Stimulated activated naive CD4-positive, alpha-beta T cell (primary cell): ENCODE data around the gene STOML3.
A peak's percentile ranks its signal among the peaks of the same experiment; 100 is the strongest.
"Not testable (repeated sequence)": the region's sequence is repeated elsewhere in the genome, so short reads cannot be mapped to it uniquely, and the experiment has no call there.

Source experiments
- DNase-seq, 6 experiments: peaks; one replicate each; lab custom pipeline; 2025; lab: John Stamatoyannopoulos, UW

STOML3 gene, protein sequence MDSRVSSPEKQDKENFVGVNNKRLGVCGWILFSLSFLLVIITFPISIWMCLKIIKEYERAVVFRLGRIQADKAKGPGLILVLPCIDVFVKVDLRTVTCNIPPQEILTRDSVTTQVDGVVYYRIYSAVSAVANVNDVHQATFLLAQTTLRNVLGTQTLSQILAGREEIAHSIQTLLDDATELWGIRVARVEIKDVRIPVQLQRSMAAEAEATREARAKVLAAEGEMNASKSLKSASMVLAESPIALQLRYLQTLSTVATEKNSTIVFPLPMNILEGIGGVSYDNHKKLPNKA

DNA sequence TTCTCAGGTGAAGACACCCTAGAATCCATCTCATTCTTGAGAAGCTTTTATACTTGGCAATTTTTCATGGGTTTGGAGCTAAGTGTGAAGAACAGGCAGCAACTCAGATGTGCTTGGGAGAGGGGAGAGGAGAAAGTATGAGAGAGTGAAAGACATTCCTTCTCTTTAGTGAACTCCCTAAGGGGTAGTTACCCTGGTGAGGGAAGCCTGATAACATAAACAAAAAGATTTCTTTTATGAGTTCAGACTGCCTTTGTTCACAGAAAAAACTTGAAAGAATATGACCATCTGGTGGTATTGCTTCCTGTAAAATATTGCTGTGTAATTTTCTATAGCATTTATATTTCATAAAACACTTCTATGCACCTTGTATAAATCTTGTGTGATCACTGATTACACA lies at the start of gene STOML3:
STOML3 (minus strand) TSS at position 139 of the 400 bp plus-strand sequence; CDS start at position 29, 110 bp downstream.
- DNase-seq: no peak

- DNase-seq: no peak
Observed at GRCh38 chr13:39040206-39040605, 49.6 kb upstream of the STOML3 start.

DNA sequence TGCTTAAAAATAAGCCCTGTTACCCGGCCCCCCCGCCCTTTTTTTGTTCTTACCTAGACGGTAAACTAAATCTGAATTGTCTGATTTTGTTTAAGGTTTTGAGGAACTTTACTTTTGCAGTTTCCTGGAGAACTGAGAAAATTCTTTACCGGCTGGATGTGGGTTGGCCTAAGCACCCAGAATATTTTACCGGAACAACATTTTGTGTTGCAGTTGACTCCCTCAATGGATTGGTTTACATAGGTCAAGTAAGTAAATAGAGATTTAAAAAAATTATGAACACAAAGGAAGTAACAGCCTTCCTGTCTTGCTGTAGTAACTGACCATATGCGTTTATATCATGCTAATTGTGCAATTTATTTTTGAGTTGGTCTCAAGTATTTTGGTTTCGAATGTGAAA lies 48.4 kb upstream of the STOML3 start:
- no peak for DNase-seq

- peak; percentile 4 to 79 (median 41) for DNase-seq
Observed at GRCh38 chr13:39038569-39039030, 48.0 kb upstream of the STOML3 start.

DNA sequence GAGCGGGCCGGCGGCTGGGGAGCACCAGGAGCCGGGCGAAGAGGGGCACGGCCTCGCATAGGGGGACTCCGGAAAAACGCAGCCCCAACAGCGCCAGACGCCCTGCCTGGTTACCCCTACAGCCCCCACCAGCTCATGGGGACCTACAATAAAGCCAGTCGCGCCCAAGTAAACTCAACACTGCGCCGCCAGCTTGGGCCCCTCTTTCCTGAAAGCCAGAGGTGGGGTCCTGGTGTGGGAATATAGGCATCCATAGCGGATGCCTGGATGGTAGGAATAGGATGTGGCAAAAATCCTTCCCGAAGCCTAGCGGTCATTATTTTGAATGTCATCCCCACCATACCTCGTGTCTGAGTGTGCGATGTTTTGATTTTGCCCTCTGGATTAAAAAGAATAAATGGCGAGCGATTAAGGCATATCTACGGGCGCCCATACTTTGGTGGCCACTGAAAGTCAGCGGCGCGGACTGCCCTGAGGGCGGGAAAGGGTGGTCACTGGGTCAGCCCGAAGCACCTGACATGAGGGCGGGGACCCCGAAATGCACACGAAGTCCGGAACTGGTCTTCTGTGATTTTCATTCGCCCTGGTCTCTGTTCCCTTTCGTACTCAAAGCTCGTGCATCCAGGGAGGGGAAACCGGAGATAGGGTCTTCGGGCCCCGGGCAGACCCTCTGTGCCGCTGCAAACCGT lies 47.4 kb upstream of the STOML3 start, which contains the start of the genes NHLRC3 and PROSER1:
NHLRC3 (plus strand) TSS at position 577 of the 689 bp plus-strand sequence. CDS start 184 bp downstream, outside the sequence.
PROSER1 (minus strand) TSS at position 210 of the 689 bp plus-strand sequence. CDS start 847 bp downstream, outside the sequence.
- peak; percentile 56 to 82 (median 74) for DNase-seq

- DNase-seq: peak in 4 of 6 experiments; percentile 25 to 56 (median 44)
Observed at GRCh38 chr13:39037410-39037879, 46.8 kb upstream of the STOML3 start.

DNA sequence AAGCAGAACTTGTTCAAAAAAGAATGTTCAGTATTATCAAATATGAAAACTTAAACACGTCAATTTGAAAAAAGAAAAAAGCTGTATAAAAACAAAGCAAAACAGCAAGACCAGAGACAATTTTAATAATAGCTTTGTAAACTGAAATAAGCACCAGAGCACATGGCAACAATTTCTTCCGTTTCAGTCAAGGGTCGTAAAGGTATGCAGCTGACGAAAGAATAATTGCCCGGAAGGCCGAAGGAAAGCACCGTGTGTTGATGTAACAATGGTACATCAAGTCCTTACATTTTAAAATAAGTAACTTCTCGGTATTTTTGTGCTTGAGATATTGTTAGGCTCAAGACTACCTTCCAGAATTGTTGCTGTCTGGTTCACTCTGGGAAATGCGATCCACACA lies 45.6 kb upstream of the STOML3 start:
- DNase-seq: no peak

DNA sequence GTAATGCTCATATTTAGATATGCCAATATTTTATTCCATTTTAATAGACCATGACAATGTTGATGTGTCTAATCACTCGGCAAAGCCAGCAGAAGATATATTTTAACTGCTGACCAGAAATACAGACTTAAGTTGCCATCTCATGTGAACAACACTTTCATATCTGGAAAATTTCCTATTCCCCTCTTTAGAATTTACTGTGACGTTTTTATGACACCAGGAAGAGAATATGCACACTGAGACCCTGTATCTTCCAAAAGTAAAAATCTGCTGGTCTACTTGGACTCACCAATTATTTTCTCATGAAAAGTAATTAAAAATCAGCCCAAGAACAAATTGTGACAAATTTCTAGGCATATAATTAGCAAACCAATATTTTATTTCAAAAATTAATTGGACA lies 45.2 kb upstream of the STOML3 start:
- DNase-seq: no peak

DNA sequence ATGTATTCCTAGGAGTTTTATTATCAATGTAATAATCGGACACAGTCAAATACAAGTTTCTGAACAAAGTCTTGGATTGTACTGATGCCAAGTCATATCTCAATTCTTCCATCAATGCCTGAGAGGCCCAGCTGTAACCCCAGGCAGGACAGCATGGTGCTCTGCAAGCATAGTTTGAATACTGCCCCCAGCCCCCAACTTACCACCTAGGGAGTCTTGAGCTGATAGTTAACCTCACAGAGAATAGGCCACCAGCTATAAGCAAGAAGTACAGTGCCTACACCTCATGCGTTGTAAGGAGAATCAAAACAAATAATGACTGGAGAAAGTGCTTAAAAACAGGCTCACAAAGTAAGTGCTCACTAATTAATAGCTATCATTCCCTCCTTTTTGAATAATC lies 44.6 kb upstream of the STOML3 start:
- no peak for DNase-seq

- DNase-seq: no peak
Observed at GRCh38 chr13:39034085-39034484, 43.5 kb upstream of the STOML3 start.

DNA sequence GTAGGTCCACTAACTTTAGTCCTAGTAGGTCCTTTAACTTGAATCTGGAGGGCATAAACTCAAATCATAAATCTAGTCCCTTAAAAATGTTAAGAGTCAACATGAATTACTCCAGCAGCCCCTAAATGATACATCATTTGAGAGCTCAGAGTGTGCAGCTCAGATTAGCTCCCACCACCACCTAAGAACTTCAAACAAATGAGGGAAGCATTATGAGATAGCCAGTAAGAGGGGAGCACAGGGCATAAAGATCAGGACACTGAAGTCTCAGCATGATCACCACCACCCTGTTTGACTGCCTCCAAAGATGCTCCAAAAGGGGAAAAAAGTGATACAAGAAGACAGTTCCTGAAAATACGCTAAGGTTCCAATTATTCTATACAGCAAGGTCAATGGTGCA lies 41.5 kb upstream of the STOML3 start:
- no peak for DNase-seq

DNA sequence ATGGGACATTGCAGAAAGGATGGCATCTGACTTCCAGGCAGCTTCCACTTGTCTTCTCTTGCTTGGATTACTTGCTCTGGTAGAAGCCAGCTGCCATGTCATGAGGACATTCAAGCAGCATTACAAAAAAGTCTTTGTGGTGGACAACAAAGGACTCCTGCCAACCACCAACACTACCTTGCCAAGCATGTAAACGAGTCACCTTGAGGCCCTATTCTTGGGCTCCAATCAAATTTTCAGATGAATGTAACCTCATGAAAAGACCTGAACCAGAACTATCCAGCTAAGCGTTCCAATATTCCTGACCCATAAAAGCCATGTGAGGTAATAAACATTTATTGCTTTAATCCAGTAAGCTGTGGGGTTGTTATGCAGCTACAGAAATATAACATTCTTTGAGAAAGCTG lies 34.8 kb upstream of the STOML3 start:
- no peak for DNase-seq

- DNase-seq: no peak
Observed at GRCh38 chr13:39023761-39024160, 33.1 kb upstream of the STOML3 start.

DNA sequence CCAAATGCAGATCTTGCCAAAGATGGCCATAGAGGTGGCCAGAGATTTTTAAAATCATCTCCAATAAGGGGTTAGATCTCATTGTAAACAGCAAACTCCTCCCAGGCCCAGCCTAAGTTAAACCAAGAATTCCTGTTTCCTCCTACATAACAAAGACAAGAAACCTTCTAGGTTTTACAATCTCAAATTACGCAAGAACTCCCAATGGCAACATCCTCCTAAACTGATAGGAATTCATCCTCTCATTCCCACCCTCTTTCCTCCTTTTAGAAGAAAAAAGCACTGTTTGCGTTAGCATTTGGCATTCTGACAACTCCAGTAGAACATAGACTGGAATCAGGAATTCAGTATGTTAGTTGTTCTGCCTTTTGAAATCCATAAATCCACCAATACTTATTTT lies 32.7 kb upstream of the STOML3 start:
- no peak for DNase-seq

DNA sequence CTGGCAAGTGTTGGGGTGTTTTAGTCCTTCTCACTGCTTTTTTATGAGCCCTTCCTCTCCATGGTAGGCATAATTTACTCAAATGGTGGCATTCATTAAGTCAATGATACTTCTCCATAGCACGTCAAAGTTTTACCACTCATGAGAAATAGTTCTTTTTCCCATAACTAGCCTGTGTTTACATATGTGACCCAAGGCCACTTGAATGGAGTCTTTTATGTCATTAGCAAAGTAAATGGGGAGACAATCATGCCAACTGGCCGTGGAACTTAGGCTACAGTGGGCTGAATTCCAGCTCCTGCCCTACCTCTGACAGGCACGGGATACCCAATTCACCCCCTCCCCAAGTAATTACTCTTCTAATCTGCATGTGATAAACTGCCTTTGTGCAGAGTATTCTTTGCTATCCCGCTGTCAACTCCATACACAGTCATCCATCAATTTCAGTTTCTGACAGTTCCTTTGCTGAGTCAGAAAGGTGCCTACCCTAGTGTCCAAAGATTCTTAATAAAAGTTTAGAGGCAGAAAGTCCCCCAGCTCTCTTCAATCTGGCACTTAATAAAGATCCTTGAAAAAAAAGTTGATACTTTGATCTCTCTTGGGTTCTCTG lies 30.3 kb upstream of the STOML3 start:
- no peak for DNase-seq

GRCh38 chr13:39016787-39017186 lies 26.2 kb upstream of the STOML3 start:
- no peak for DNase-seq

DNA sequence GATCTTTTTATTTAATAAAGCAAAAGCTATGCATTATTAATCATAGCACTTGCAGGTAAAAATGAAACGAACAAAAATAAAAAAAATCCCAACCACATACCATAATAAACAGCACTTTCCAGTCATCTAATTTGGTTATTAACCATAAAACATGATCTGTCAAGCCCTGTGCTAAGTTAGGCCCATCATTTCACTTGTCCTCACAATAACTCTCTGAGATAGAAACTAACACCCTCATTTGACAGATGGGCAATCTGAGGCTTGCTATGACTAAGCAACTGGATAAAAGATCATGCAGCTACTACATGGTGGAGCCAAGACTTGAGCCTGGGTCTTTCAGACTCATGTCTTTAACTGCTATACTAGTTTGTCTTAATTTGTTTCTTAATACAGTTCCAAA lies 25.5 kb upstream of the STOML3 start:
- no peak for DNase-seq

- DNase-seq: no peak
Observed at GRCh38 chr13:39013462-39013861, 22.8 kb upstream of the STOML3 start.

DNA sequence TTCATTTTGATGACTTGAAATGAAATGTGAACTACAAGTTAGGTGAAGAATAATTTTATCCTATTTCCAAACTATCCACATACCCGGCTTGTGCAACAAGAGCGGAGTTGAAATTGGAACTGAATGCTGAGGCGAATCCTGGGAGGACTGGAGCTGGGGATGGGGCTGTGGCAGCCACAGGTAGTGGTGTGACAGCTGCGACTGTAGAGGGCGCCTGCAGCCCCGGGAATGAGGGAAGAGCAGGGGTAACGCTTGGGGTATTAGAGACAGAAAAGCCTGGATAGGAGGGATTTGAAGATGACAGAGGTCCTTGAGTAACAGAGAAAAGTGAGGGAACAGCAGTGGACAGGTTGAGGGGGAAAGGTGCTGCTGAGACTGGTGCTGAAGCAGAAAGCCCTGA lies 22.0 kb upstream of the STOML3 start:
- no peak for DNase-seq

GRCh38 chr13:39006371-39007111 lies 15.9 kb upstream of the STOML3 start:
- not testable (repeated sequence) for DNase-seq

GRCh38 chr13:38998739-38999138 lies 8.1 kb upstream of the STOML3 start:
- DNase-seq: no peak

GRCh38 chr13:38993381-38993780 lies 2.8 kb upstream of the STOML3 start:
- DNase-seq: no peak
